HG02642 (cell line): Measurements from ENCODE around the gene JOSD2.
A peak's percentile ranks its signal among the peaks of the same experiment; 100 is the strongest.

Source experiments
- ATAC-seq: cut with Tn5 transposase; IDR thresholded peaks from one replicate; pipeline ENCODE4 v1.9.1; 2021; ENCODE audit warnings: mild to moderate bottlenecking; ENCODE audit not compliant: unreplicated experiment, poor library complexity

JOSD2 gene

GRCh38 chr19:50511069-50511822 lies at the start of gene JOSD2:
Gene JOSD2, minus strand, starts transcription at chr19:50511191. Its CDS starts 760 bp downstream, at chr19:50510431.
- ATAC-seq, result peak; percentile 89

- ATAC-seq, result no peak
Observed at GRCh38 chr19:50559636-50560035, 48.6 kb upstream of the JOSD2 start.

DNA sequence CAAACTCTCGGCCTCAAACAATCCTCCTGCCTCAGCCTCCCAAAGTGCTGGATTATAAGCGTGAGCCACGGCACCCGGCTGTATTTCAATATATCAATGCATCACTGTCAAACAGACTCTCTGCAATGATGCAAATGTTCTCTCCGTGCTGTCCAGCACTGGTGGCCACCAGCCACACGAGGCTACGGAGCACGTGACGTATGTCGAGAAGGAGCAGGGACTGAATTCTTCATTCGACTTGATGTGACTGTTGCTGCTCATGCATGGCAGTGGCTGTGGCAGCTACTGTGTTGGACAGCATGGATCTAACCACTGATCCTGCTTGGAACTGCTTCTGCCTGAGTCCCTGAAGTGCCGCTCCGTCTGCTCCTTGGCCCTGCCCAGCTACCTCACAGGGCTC lies 47.5 kb upstream of the JOSD2 start:
- ATAC-seq, result no peak

- no peak for ATAC-seq
Observed at GRCh38 chr19:50558039-50558438, 47.0 kb upstream of the JOSD2 start.

DNA sequence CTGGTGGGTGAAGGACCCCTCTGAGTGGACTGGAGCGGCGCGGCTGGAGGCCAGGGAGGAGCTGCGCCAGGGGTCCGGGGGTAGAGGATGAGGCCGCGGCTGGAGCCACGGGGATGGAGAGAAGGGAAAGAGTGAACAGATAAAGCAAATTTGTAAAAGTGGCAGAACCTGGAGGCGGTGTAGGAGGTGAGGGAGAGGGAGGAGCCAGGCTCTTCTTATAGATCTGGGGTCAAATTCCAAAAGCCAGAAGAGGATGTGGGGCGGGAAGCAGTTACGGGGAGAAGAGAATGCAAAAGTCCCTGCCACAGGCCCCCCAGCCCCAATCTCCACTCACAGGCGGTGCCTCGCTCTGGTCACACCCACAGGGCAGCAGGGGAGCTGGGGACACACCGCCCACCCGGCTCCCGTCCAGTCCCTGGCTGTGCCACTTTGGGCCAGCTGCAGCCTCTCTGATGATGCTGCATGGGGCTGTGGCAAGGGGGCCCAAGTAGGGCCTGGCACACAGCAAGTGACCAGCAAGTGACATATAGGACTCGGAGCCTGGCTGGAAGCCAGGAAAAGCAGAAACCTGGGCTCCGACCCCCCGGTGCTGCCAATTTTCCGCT lies 46.1 kb upstream of the JOSD2 start:
- no peak for ATAC-seq

- ATAC-seq, result no peak
Observed at GRCh38 chr19:50556282-50557008, 45.5 kb upstream of the JOSD2 start.

- ATAC-seq, result no peak
Observed at GRCh38 chr19:50555450-50556281, 44.7 kb upstream of the JOSD2 start.

DNA sequence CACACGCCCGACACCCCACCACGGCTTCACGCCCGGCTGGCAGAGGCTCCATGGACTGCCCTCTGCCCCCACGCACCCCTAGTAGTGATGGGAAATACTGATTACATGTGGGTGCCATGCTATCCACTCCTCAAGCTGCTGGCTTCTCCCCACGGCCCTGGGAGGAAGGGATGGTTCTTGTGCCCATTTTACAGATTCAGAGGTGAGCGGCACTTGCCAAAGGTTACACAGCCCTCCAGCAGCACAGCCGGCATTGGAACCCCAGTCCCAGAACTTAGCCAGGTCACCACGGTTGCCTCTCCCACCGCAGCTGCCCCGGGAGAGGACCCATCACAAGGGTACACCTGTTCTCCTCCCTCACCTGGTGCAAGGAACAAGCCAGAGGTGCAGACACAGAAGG lies 44.0 kb upstream of the JOSD2 start:
- ATAC-seq, result no peak

DNA sequence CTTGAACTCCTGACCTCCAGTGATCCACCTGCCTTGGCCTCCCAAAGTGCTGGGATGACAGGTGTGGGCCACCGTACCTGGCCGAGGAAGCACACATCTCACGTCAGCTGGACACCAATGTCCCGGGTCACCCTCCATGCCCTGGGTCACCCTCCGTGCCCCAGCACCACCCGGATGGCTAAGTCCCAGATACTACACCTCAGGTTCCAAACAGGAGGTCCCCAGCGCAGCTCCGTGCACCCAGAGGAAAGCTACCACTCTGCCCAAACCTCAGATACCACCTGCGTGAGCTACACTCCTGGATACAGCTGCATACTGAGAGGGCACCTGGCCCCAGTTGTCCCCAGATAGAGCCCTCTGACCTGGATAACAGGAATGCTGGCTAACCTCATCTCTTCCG lies 43.2 kb upstream of the JOSD2 start:
- ATAC-seq, result no peak

GRCh38 chr19:50553134-50553703 lies 42.2 kb upstream of the JOSD2 start:
- no peak for ATAC-seq

DNA sequence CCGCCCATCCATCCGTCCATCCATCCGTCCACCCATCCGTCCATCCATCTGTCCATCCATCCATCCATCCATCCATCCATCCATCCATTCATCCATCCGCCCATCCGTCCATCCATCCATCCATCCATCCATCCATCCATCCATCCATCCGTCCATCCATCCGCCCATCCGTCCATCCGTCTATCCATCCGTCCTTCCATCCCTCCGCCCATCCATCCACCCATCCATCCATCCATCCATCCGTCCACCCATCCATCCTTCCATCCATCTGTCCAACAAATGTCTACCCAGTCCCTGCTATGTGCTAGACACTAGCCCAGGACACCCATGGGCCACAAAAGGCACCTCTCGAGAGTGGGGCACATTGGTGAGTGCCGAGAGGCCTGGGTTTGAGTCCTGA lies 41.5 kb upstream of the JOSD2 start:
- no peak for ATAC-seq

DNA sequence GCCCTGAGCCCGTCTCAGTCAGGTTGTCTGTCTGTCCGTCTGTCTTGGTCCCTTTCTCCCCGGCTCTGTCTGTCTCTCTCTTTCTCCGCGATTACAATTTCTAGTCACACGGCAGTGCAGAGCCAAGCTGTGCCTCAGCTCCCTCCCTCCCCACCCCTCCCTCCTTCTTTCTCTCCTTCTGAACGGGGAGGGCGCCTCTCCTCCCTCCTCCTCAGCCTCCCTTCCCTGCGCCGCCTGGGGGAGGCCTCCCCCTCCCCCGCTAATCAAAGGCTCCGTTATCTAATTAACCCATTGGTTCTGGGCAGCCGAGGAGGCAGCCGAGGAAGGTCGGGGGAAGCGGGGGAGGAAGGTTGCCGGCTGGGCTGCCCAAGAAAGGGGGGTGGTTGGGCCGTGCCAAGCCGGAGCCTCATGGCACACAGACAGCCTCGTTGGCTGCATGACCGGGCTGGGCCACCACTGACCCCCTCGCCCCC lies 40.8 kb upstream of the JOSD2 start:
- no peak for ATAC-seq

DNA sequence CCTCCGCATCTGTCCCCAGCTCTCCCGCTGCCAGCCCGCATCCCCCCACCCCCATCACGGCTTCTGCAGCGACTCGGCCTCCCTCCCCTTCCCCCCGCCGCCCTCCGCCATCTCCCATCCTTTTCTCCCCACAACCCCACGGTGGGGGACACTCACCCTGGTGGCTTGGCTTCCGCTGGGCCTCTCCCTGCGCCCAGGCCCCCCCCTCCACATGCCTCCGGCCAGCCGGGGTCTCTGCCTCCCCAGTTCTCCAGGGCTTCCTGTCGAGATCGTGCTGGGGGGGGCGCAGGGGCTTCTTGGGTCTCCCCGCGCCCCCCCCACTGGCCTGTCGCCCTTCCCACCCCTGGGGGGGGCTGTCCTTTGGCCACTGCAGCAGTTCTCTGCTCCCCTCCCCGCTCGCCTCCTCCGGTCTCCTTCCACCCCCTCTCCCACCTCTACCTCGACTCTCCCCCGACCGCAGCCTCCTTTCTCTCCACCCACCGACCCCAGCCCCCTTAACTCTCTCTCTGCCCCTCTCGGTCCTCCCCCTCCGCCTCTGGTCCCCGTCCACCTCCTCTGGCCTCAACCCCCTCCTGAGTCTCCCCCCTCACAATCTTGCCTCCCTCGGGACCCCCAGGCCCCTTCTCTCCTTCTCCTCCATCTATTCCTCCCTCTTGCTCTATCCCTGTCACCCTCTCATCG lies 40.2 kb upstream of the JOSD2 start:
- no peak for ATAC-seq

DNA sequence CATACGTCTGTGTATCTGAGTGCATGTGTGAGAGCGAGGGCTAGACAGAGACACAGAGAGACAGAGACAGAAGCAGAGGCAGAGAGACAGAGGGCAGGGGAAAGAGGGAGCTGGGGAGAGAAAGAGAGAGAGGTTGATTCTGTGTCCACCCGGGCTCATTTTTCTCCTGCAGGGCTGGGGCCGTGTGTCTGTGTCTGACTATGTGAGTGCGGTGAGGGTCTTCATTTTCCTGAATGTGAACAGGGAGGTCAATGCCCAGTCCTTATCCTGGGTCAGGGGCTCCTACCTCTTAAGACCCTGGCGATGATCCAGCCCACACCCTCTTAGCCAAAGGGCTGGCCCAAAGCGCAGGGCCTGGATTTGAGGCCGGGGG lies 39.6 kb upstream of the JOSD2 start:
- ATAC-seq, result no peak

DNA sequence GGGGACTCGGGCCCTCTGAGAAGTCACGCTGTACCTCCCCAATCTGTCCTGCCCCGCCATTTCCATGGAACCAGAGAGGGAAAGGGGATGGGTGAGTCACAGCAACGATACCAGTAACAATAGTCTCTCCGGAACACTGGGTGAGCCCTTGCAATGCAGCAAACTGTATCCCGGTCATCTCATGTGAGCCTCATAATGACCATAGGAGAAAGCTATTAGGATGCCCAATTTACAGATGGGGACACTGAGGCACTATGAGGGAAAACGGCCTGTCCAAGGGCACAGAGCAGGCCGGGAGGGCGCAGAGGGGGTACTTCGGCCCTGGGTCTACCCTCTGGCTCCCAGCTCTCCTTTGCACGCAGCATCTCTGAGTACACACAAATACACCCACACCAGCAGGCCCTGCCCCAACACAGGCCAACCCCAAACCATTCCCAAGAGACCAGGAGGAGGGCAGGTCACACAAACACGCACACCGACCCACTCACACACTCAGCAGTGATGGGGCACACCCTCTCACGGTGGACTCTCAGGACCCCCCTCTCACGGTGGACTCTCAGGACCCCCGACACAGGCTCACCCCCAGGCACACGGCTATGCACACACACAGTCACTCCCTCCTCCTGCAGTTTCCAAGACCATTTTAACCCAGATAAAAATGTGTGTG lies 39.1 kb upstream of the JOSD2 start:
- no peak for ATAC-seq

- ATAC-seq, result no peak
Observed at GRCh38 chr19:50549059-50549926, 38.3 kb upstream of the JOSD2 start.

DNA sequence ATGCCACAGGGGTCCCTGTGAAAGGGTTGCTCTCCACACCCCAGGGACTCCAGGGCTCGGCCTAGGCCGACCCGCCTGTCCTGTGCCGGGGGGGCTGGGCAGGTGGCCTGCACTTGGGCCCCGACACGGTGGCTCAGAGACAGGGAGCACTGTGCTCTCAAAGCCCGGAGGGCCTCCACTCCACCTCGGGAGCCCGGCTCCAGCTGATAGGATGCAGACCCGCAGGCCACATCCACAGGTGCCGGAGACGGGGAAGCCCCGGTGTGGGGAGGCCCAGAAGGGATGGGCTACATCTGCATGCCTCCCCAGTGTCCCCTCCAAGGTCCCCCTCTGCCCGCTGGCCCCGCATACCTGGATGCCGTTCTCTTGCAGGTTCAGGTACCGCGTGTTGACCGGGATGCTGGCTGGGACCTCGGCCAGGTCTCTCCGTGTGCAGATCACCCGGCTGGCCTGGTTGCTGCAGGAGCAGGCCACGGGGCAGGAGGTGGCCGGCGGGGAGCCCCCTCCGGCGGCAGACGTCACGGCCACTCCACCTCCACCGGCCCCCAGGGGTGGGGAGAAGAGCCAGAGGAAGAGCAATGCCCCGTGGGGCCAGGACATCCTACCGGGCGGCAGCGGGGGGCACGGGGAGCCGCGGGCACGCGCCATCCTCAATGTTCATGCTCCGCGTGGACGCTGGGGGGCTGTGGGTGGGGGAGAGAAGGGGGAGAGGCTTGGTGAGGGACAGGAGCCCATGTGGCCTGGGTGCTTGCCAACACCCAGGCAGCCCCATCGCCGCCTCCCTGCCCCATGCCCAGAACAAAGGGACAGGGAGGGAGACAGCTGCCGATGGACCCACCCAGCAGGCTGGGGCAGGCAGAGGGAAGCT lies 37.4 kb upstream of the JOSD2 start:
- ATAC-seq, result no peak
